MM.1S (cell line): ENCODE results near the gene CASS4.

Experiments used
- DNase-seq: peaks from one replicate; pipeline ENCODE4 v3.0.0-alpha.2; 2015
- H2AFZ ChIP-seq: fragments of 300-600 bp; sonication (generic); 2 replicates; pipeline ENCODE4 v1.6.0; 2016; ENCODE audit warnings: antibody characterized with exemption, low read length
- H3F3A ChIP-seq: fragments of 300-600 bp; sonication (generic); 2 replicates; pipeline ENCODE4 v1.6.1; 2016; ENCODE audit warnings: mild to moderate bottlenecking, antibody characterized with exemption, low read length, moderate library complexity, mixed read lengths; ENCODE audit not compliant: insufficient read depth
- H3K27ac ChIP-seq: fragments of 300-600 bp; sonication (generic); 2 replicates; pipeline ENCODE4 v1.5.1; 2016; ENCODE audit warnings: mild to moderate bottlenecking, low read length
- H3K27me3 ChIP-seq: fragments of 300-600 bp; sonication (generic); replicated peaks from 2 replicates; pipeline ENCODE4 v1.6.0; 2016; ENCODE audit warnings: low read length; ENCODE audit not compliant: insufficient read depth
- H3K36me3 ChIP-seq: fragments of 300-600 bp; sonication (generic); replicated peaks from 2 replicates; pipeline ENCODE4 v1.6.1; 2016; ENCODE audit warnings: mild to moderate bottlenecking, low read length, mixed read lengths; ENCODE audit not compliant: insufficient read depth
- H3K4me1 ChIP-seq: fragments of 300-600 bp; sonication (generic); 2 replicates; pipeline ENCODE4 v1.6.1; 2016; ENCODE audit warnings: low read length, mixed read lengths
- H3K4me2 ChIP-seq: fragments of 300-600 bp; sonication (generic); 2 replicates; pipeline ENCODE4 v1.6.0; 2016; ENCODE audit warnings: low read depth, low read length
- H3K4me3 ChIP-seq: fragments of 300-600 bp; sonication (generic); 2 replicates; pipeline ENCODE4 v1.5.1; 2016; ENCODE audit warnings: low read length, mixed read lengths
- H3K79me2 ChIP-seq: fragments of 300-600 bp; sonication (generic); 2 replicates; pipeline ENCODE4 v1.6.1; 2016; ENCODE audit warnings: mixed run types, low read length, mixed read lengths
- H3K9ac ChIP-seq: fragments of 300-600 bp; sonication (generic); 2 replicates; pipeline ENCODE4 v1.6.1; 2016; ENCODE audit warnings: low read length, mixed read lengths
- H3K9me2 ChIP-seq: fragments of 300-600 bp; sonication (generic); replicated peaks from 2 replicates; pipeline ENCODE4 v1.6.1; 2016; ENCODE audit warnings: mild to moderate bottlenecking, low read length, mixed read lengths; ENCODE audit not compliant: insufficient read depth
- H3K9me3 ChIP-seq: fragments of 300-600 bp; sonication (generic); replicated peaks from 2 replicates; pipeline ENCODE4 v1.6.1; 2016; ENCODE audit warnings: mild to moderate bottlenecking, low read length, mixed read lengths; ENCODE audit not compliant: insufficient read depth
- H4K20me1 ChIP-seq: fragments of 300-600 bp; sonication (generic); 2 replicates; pipeline ENCODE4 v1.6.1; 2016; ENCODE audit warnings: mild to moderate bottlenecking, low read length, moderate library complexity, mixed read lengths; ENCODE audit not compliant: insufficient read depth
- EZH2 ChIP-seq: fragments of 300-600 bp; sonication (generic); optimal IDR thresholded peaks from 2 replicates; pipeline ENCODE3; 2017; ENCODE audit warnings: low read depth, mild to moderate bottlenecking, antibody characterized with exemption, low read length, mixed read lengths
- EZH2phosphoT487 ChIP-seq: fragments of 300-600 bp; sonication (generic); IDR thresholded peaks from 2 replicates; pipeline ENCODE4 v1.6.1; 2018; ENCODE audit warnings: antibody characterized with exemption, low read length
- TF ChIP-seq, protein P1 (sequence below): fragments of 300-600 bp; sonication (generic); IDR thresholded peaks from 2 replicates; pipeline ENCODE4 v1.5.1; 2016; ENCODE audit warnings: antibody characterized with exemption, low read length, mixed read lengths

The CASS4 gene

DNA sequence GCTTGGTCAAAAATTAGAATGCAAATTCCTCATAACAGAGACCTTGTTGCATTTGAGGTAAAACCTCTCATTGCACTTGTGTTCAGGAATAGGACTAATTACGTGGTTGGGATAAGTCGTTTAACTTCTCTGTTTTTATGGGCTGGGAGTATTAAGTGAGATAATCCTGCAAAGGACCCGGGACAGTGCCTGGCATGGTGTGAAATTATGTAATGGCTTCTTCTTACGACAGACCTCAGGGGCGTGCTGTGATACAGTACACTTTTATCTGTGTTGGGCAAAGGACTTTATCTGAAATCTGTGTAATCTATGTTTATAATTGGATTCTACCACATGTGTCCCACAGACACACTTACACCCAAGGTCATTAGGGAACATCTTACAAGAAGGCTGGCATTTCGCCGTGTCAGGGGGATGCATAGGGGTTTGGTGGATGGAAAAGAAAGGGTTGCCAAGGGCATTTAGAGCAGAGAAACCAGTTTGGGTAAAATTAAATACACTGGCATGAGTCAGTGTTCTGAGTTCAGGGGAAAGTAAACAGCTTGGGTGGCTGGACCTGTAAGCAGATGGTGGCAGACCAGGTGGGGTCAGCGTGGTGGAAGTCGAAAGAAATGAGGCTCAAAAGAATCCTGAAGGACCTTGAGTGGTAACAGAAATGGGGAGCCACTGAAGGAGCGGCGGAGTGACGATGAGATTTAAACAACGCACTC lies 39.2 kb downstream of the CASS4 start:
- no peak overlapping the region for H3K27ac ChIP-seq
- H3K27me3 ChIP-seq = no peaks in the 10 kb centered on the region
- DNase-seq = no peak
- H3K4me1 ChIP-seq = no peaks in the 10 kb centered on the region
- H3K4me3 ChIP-seq = no peak overlapping the region
- TF ChIP-seq, protein P1, sequence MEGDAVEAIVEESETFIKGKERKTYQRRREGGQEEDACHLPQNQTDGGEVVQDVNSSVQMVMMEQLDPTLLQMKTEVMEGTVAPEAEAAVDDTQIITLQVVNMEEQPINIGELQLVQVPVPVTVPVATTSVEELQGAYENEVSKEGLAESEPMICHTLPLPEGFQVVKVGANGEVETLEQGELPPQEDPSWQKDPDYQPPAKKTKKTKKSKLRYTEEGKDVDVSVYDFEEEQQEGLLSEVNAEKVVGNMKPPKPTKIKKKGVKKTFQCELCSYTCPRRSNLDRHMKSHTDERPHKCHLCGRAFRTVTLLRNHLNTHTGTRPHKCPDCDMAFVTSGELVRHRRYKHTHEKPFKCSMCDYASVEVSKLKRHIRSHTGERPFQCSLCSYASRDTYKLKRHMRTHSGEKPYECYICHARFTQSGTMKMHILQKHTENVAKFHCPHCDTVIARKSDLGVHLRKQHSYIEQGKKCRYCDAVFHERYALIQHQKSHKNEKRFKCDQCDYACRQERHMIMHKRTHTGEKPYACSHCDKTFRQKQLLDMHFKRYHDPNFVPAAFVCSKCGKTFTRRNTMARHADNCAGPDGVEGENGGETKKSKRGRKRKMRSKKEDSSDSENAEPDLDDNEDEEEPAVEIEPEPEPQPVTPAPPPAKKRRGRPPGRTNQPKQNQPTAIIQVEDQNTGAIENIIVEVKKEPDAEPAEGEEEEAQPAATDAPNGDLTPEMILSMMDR = no peak
- TF ChIP-seq EZH2phosphoT487 = no peak
- no peak for TF ChIP-seq EZH2
- no peak overlapping the region for H3K9ac ChIP-seq
- H3K9me2 ChIP-seq = no peaks in the 10 kb centered on the region
- H3K36me3 ChIP-seq = no peaks in the 10 kb centered on the region
- no peaks in the 10 kb centered on the region for H3K79me2 ChIP-seq
- H3F3A ChIP-seq = no peaks in the 10 kb centered on the region
- H3K9me3 ChIP-seq = no peaks in the 10 kb centered on the region
- H2AFZ ChIP-seq = no peak overlapping the region
- no peak overlapping the region for H3K4me2 ChIP-seq
- H4K20me1 ChIP-seq = no peaks in the 10 kb centered on the region

GRCh38 chr20:56453352-56453751 lies 41.3 kb downstream of the CASS4 start:
- H4K20me1 ChIP-seq = no peaks in the 10 kb centered on the region
- no peaks in the 10 kb centered on the region for H3K9me3 ChIP-seq
- H3K79me2 ChIP-seq = no peaks in the 10 kb centered on the region
- no peaks in the 10 kb centered on the region for H3K9me2 ChIP-seq
- no peak overlapping the region for H3K27ac ChIP-seq
- 0 out of 2 replicates have a peak overlapping the region, but pooled peaks have one; percentile 35 for H2AFZ ChIP-seq
- H3F3A ChIP-seq = no peaks in the 10 kb centered on the region
- no peaks in the 10 kb centered on the region for H3K4me1 ChIP-seq
- TF ChIP-seq, protein P1 = no peak
- TF ChIP-seq EZH2 (no peak), EZH2phosphoT487 (no peak)
- H3K9ac ChIP-seq = no peak overlapping the region
- no peaks in the 10 kb centered on the region for H3K27me3 ChIP-seq
- no peaks in the 10 kb centered on the region for H3K36me3 ChIP-seq
- no peak overlapping the region for H3K4me3 ChIP-seq
- DNase-seq = no peak
- H3K4me2 ChIP-seq = no peak overlapping the region

DNA sequence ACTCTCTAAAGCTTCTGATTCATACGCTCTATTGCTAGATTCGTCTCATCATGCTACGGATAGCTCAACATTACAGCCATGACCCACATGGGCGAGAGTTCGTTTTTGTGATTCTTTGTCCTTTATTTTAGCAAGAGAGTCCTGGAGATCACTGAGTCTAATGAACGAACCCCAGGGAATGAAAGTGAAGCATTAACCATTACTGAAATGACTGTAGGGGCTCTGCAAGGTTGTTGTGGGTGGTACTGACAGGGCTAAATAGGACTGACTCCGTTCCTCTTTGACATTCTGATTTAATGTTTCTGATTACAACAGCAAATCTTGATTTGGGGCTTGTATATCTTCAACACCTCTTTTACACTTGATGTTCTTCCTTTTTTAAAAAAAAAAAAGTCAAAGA lies 42.7 kb downstream of the CASS4 start:
- TF ChIP-seq EZH2phosphoT487 (no peak), EZH2 (no peak)
- TF ChIP-seq, protein P1 = no peak
- DNase-seq = no peak
- H3K9ac ChIP-seq = no peak overlapping the region

More for the DNA sequence above, 42.7 kb downstream of the CASS4 start:
- Histone ChIP-seq H3K9me3 (no peaks in the 10 kb centered on the region), H3K4me3 (no peak overlapping the region), H3K27ac (no peak overlapping the region), H3K9me2 (no peaks in the 10 kb centered on the region), H3K36me3 (no peaks in the 10 kb centered on the region), H4K20me1 (no peaks in the 10 kb centered on the region), H2AFZ (no peak overlapping the region), H3K4me1 (no peaks in the 10 kb centered on the region), H3K4me2 (no peak overlapping the region), H3K79me2 (no peaks in the 10 kb centered on the region), H3F3A (no peaks in the 10 kb centered on the region), H3K27me3 (no peaks in the 10 kb centered on the region)
